Naive thymus-derived CD4-positive, alpha-beta T cell (primary cell): ENCODE data around the gene BMPR2. TPM values are rescaled to one million over a fixed set of nuclear protein-coding genes. Genes with fewer than 3 reads are reported as not detected.
"Not testable (repeated sequence)": the region's sequence is repeated elsewhere in the genome, so short reads cannot be mapped to it uniquely, and the experiment has no call there.

Experiments used
- ATAC-seq: fragments of 150-1000 bp; cut with Tn5 transposase; 2 replicates; pipeline ENCODE4 v1.10.0; 2021; ENCODE audit warnings: mild to moderate bottlenecking, moderate library complexity
- CTCF ChIA-PET: fragments of 350-600 bp; sonication (Branson Sonifier 250); formaldehyde crosslinking; loops from one replicate; lab custom pipeline; 2021; ENCODE audit warnings: antibody characterized with exemption; lab: Charles Lee
- POLR2A ChIA-PET: fragments of 350-600 bp; sonication (Branson Sonifier 250); formaldehyde crosslinking; loops from one replicate; lab custom pipeline; 2021; ENCODE audit warnings: antibody characterized with exemption, inconsistent platforms; lab: Charles Lee
- DNase-seq, 9 donors: peaks; one replicate each; pipeline versions ENCODE4 v3.0.0 to v3.0.0-alpha.2; 2020 to 2022; ENCODE audit warnings: mixed read lengths in 1 of 9
- H3K27ac ChIP-seq: one replicate; pipeline ENCODE4 v1.7.0; 2013; ENCODE audit warnings: mild to moderate bottlenecking, low read depth, low read length, moderate library complexity
- H3K27me3 ChIP-seq, 2 donors: one replicate each; pipeline ENCODE4 v1.7.0; 2013; ENCODE audit warnings: low read length in 2 of 2, mild to moderate bottlenecking in 2 of 2, moderate library complexity in 2 of 2; ENCODE audit not compliant: control insufficient read depth in 2 of 2, insufficient read depth in 2 of 2
- H3K36me3 ChIP-seq, 3 experiments: 1 replicate in 2 of 3; 2 replicates in 1 of 3; pipeline ENCODE4 v1.7.0; 2013; ENCODE audit warnings: low read length in 3 of 3, mild to moderate bottlenecking in 3 of 3, moderate library complexity in 1 of 3; ENCODE audit not compliant: insufficient read depth in 3 of 3, control insufficient read depth in 2 of 3
- H3K4me1 ChIP-seq, 2 donors: one replicate each; pipeline ENCODE4 v1.7.0; 2013; ENCODE audit warnings: low read length in 2 of 2, mild to moderate bottlenecking in 2 of 2, moderate library complexity in 1 of 2; ENCODE audit not compliant: control insufficient read depth in 2 of 2, insufficient read depth in 2 of 2
- H3K4me3 ChIP-seq: 2 replicates; pipeline ENCODE4 v1.7.0; 2013; ENCODE audit warnings: mild to moderate bottlenecking, low read length
- H3K9me3 ChIP-seq, 3 experiments: 1 replicate in 2 of 3; 2 replicates in 1 of 3; pipeline ENCODE4 v1.7.0; 2013; ENCODE audit warnings: low read length in 3 of 3; ENCODE audit not compliant: control insufficient read depth in 2 of 3
- H3K27ac Mint-ChIP-seq, 9 donors: one replicate each; pipeline ENCODE4 v1.8.0; 2020 to 2022; ENCODE audit warnings: mixed read lengths in 9 of 9, mild to moderate bottlenecking in 8 of 9, moderate library complexity in 5 of 9, inconsistent platforms in 2 of 9
- H3K27me3 Mint-ChIP-seq, 5 donors: one replicate each; pipeline ENCODE4 v1.8.0; 2021 to 2022; ENCODE audit warnings: mixed read lengths in 5 of 5, mild to moderate bottlenecking in 1 of 5
- H3K36me3 Mint-ChIP-seq, 5 donors: one replicate each; pipeline ENCODE4 v1.8.0; 2020 to 2022; ENCODE audit warnings: mixed read lengths in 5 of 5, mild to moderate bottlenecking in 3 of 5, inconsistent platforms in 1 of 5
- H3K4me1 Mint-ChIP-seq, 7 donors: one replicate each; pipeline ENCODE4 v1.8.0; 2020 to 2022; ENCODE audit warnings: mixed read lengths in 7 of 7, mild to moderate bottlenecking in 3 of 7, inconsistent platforms in 1 of 7
- H3K4me3 Mint-ChIP-seq, 10 donors: one replicate each; pipeline ENCODE4 v1.8.0; 2020 to 2022; ENCODE audit warnings: mild to moderate bottlenecking in 10 of 10, mixed read lengths in 10 of 10, moderate library complexity in 6 of 10, inconsistent platforms in 2 of 10
- H3K9me3 Mint-ChIP-seq, 11 donors: one replicate each; pipeline ENCODE4 v1.8.0; 2020 to 2022; ENCODE audit warnings: mixed read lengths in 11 of 11, mild to moderate bottlenecking in 4 of 11, inconsistent platforms in 1 of 11, moderate library complexity in 1 of 11
- intact Hi-C, 2 donors: fragments of 100-400 bp; cut with micrococcal nuclease; formaldehyde crosslinking; loops; one replicate each; pipeline ENCODE4 v1.15.1; 2023
- polyA plus RNA-seq, 2 donors: library from polyadenylated mRNA; unstranded; fragments of 300-500 nt; fragmentation: Illumina TruSeq; gene quantifications; one replicate each; pipeline ENCODE4 v1.2.3, GENCODE V29; 2021
- total RNA-seq, 6 experiments: library from RNA in 5 of 6; stranded (reverse) in 5 of 6; gene quantifications; 1 replicate in 5 of 6; 2 replicates in 1 of 6; pipeline ENCODE4 v1.2.3 and lab custom pipeline; 2021 to 2026

Gene BMPR2
- total and polyA plus RNA-seq, 7 experiments from 2014 or later, result 4.6 to 33.1 (median 13.3) TPM

DNA sequence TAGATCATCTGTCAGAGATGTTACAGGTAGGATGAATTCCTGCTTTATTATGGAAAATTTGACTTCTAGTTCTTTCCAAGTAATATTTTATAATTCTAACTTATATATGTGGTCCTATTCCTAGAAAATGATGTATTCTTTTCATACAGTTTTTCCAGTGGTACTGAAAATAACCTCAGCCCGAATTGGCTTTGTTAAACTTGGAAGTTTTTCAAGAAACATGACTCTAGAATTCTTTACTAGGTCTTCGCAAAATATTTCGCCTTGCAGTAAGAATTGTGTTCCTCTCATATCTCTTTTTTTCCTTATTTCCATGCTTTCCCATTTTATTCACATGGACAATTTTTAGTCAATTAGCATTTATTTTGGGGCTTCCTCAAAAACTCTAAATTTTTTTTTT is 60.5 kb downstream of the BMPR2 start:
- H3K36me3 ChIP-seq, result no peaks in the 10 kb centered on the region
- Mint-ChIP-seq H3K4me1 (peaks cover 0 to 7% (median 0%) of the 10 kb centered on the region in 7 donors), H3K4me3 (no peak overlapping the region), H3K9me3 (peaks cover 0 to 1% (median 0%) of the 10 kb centered on the region in 11 donors), H3K36me3 (peaks cover 0 to 6% (median 0%) of the 10 kb centered on the region in 5 donors), H3K27ac (no peak overlapping the region), H3K27me3 (no peaks in the 10 kb centered on the region)
- H3K4me3 ChIP-seq, result no peak overlapping the region
- no peaks in the 10 kb centered on the region for H3K4me1 ChIP-seq
- intact Hi-C loops, result no loop called here
- POLR2A ChIA-PET, result no interaction called here
- no peak overlapping the region for H3K27ac ChIP-seq
- ATAC-seq (no peak), DNase-seq (no peak)
- no peaks in the 10 kb centered on the region for H3K27me3 ChIP-seq
- no peaks in the 10 kb centered on the region for H3K9me3 ChIP-seq
- CTCF ChIA-PET, result no interaction called here

DNA sequence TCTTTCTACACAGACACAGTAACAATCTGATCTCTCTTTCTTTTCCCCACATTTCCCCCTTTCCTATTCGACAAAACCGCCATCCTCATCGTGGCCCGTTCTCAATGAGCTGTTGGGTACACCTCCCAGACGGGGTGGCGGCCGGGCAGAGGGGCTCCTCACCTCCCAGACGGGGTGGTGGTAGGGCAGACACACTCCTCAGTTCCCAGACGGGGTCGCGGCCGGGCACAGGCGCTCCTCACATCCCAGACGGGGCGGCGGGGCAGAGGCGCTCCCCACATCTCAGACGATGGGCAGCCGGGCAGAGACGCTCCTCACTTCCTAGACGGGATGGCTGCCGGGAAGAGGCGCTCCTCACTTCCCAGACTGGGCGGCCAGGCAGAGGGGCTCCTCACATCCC is 64.0 kb downstream of the BMPR2 start:
- H3K9me3 ChIP-seq, H3K4me3 Mint-ChIP-seq, DNase-seq, H3K27ac Mint-ChIP-seq, ATAC-seq, H3K4me3 ChIP-seq, H3K27ac ChIP-seq, H3K36me3 ChIP-seq, H3K9me3 Mint-ChIP-seq, intact Hi-C loops, H3K4me1 ChIP-seq, CTCF ChIA-PET, POLR2A ChIA-PET, H3K27me3 ChIP-seq, H3K27me3 Mint-ChIP-seq: not testable (repeated sequence)
- Mint-ChIP-seq H3K36me3 (peaks cover 0 to 22% (median 11%) of the 10 kb centered on the region in 5 donors), H3K4me1 (peaks cover 0 to 11% (median 6%) of the 10 kb centered on the region in 7 donors)

DNA sequence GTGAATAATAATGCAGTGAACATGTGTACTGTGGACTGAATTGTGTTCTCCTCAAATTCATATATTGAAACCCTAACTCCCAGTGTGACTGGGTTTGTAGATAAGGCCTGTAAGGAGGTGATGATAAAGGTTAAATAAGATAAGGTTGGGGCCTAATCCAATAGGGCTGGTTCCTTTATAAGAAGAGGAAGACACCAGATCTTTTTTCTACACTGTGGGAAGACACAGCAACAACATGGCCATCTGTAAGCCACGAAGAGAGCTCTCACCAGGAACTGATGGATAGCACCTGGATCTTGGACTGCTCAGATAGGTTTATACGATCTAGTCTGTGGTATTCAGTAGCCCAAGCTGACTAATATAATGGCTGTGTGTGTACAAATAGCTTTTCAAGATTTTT is 66.8 kb downstream of the BMPR2 start:
- ChIA-PET CTCF (interaction anchor here (1.1 kb wide), 1 partner anchor 23 kb away, joined by 6 read pairs; no protein-coding TSS in a partner anchor), POLR2A (interaction anchor here (0.6 kb wide), 1 partner anchor 41 kb away, joined by 3 read pairs; no protein-coding TSS in a partner anchor)
- H3K27ac ChIP-seq, result no peak overlapping the region
- no peaks in the 10 kb centered on the region for H3K4me1 ChIP-seq
- intact Hi-C loops, result no loop called here
- no peaks in the 10 kb centered on the region for H3K27me3 Mint-ChIP-seq
- H3K36me3 Mint-ChIP-seq, result peaks cover 0 to 19% (median 11%) of the 10 kb centered on the region in 5 donors
- no peak for ATAC-seq
- H3K36me3 ChIP-seq, result no peaks in the 10 kb centered on the region
- peaks cover 0 to 4% (median 0%) of the 10 kb centered on the region in 11 donors for H3K9me3 Mint-ChIP-seq
- H3K27ac Mint-ChIP-seq, result no peak overlapping the region
- no peak overlapping the region for H3K4me3 ChIP-seq
- H3K27me3 ChIP-seq, result no peaks in the 10 kb centered on the region
- peaks cover 0 to 11% (median 6%) of the 10 kb centered on the region in 7 donors for H3K4me1 Mint-ChIP-seq
- H3K4me3 Mint-ChIP-seq, result no peak overlapping the region
- H3K9me3 ChIP-seq, result no peaks in the 10 kb centered on the region
- DNase-seq, result no peak

DNA sequence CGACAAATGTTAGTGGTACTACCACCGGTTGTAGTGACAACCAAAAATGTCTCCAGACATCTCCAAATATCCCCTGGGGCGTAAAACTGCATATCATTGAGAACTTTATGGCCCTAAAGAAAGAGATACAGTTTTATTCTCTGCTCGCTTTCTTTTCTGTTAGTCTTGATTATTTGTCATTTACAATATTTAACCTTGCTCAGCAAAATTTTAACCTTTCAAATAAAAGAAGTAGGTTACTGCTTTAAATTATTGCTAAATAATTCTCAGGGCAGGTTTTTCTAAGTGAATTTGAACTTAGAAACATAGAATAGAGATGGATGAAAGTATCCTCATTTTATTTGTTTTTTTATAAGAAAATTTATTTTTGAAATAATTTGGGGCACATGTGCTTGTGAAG is 67.9 kb downstream of the BMPR2 start:
- ATAC-seq, result no peak
- no peaks in the 10 kb centered on the region for H3K36me3 ChIP-seq
- intact Hi-C loops, result no loop called here

DNA sequence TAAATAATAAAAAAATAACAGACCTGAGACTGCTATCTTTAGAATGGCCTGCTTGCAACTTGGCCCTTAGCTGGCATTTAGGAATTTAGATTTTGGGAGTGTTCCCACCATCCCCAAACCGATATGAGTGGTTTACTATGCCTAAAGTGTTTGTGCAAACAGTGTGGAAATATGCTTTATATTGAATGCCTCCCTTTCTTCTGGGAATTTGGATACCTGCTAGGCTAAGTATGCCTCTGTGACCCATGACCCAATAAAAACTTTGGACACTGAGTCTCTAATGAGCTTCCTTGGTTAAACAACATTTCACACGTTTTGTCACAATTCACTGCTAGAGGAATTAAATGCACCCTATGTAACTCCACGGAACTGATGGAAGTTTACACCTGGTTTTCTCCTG is 73.2 kb downstream of the BMPR2 start:
- no peak for DNase-seq

More for the DNA sequence above, 67.9 kb downstream of the BMPR2 start:
- H3K36me3 Mint-ChIP-seq, result peaks cover 0 to 22% (median 14%) of the 10 kb centered on the region in 5 donors
- Histone ChIP-seq H3K9me3 (no peaks in the 10 kb centered on the region), H3K4me3 (no peak overlapping the region), H3K27ac (no peak overlapping the region), H3K4me1 (no peaks in the 10 kb centered on the region), H3K27me3 (no peaks in the 10 kb centered on the region)
- H3K4me1 Mint-ChIP-seq, result peaks cover 0 to 12% (median 4%) of the 10 kb centered on the region in 7 donors
- no peak overlapping the region for H3K27ac Mint-ChIP-seq
- H3K4me3 Mint-ChIP-seq, result no peak overlapping the region
- H3K9me3 Mint-ChIP-seq, result peaks cover 0 to 4% (median 2%) of the 10 kb centered on the region in 11 donors
- ChIA-PET CTCF (no interaction called here), POLR2A (no interaction called here)
- no peak for DNase-seq
- H3K27me3 Mint-ChIP-seq, result no peaks in the 10 kb centered on the region

DNA sequence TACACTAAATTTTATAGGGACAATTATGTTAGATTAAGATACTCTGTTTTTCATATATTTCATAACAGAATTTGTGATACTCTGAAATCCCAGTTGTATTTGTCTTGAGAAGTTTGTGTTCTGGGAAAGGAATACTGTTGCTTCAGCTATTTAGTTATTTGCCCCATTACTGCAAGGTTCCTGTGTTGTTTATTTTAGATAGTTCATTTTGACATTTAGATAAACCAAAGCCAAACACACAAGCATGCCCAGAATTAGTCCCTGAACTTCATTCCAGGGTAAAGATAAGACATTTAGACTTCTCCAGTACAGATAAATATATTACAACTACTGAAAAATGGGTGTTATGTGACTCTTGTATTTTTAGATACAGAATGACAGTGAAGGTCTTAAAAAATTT is 74.7 kb downstream of the BMPR2 start:
- CTCF ChIA-PET, result no interaction called here

More for the DNA sequence above, 73.2 kb downstream of the BMPR2 start:
- Histone ChIP-seq H3K9me3 (no peaks in the 10 kb centered on the region), H3K36me3 (no peaks in the 10 kb centered on the region), H3K4me3 (no peak overlapping the region), H3K4me1 (no peaks in the 10 kb centered on the region), H3K27ac (no peak overlapping the region), H3K27me3 (no peaks in the 10 kb centered on the region)
- peaks cover 0 to 4% (median 0%) of the 10 kb centered on the region in 11 donors for H3K9me3 Mint-ChIP-seq
- no peaks in the 10 kb centered on the region for H3K27me3 Mint-ChIP-seq
- ChIA-PET POLR2A (no interaction called here), CTCF (no interaction called here)
- H3K4me1 Mint-ChIP-seq, result peaks cover 0 to 4% (median 0%) of the 10 kb centered on the region in 7 donors
- peaks cover 0 to 18% (median 7%) of the 10 kb centered on the region in 5 donors for H3K36me3 Mint-ChIP-seq
- H3K27ac Mint-ChIP-seq, result no peak overlapping the region
- no peak overlapping the region for H3K4me3 Mint-ChIP-seq
- intact Hi-C loops, result no loop called here
- ATAC-seq, result no peak

DNA sequence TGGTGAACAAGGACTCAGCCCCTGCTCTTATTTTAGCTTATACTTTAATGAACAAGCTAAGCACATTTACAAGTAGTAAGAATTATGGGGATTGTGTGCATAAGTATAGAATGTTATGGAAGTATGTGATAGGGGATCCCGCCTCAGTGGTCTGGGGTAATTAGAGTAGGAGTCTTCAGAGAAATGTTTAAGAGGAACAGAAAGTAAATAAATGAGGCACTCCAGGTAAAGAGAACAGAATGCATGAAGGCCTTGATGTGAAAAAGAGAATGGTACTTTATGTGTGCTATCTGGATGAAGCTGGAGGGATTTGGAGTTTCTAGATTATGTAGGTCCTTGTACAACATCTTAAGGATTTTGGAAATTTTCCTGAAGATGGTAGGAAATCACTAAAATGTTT is 76.6 kb downstream of the BMPR2 start:
- Mint-ChIP-seq H3K36me3 (peaks cover 0 to 27% (median 13%) of the 10 kb centered on the region in 5 donors), H3K27ac (no peak overlapping the region), H3K9me3 (peaks cover 0 to 4% (median 0%) of the 10 kb centered on the region in 11 donors), H3K4me1 (peaks cover 0 to 4% (median 0%) of the 10 kb centered on the region in 7 donors), H3K4me3 (no peak overlapping the region), H3K27me3 (no peaks in the 10 kb centered on the region)
- intact Hi-C loops, result no loop called here
- ChIA-PET CTCF (no interaction called here), POLR2A (interaction anchor here (0.8 kb wide), 1 partner anchor 24 kb away, joined by 3 read pairs; no protein-coding TSS in a partner anchor)
- no peaks in the 10 kb centered on the region for H3K27me3 ChIP-seq
- no peaks in the 10 kb centered on the region for H3K36me3 ChIP-seq
- no peak for ATAC-seq
- no peaks in the 10 kb centered on the region for H3K4me1 ChIP-seq
- DNase-seq, result no peak
- H3K9me3 ChIP-seq, result no peaks in the 10 kb centered on the region
- no peak overlapping the region for H3K4me3 ChIP-seq
- no peak overlapping the region for H3K27ac ChIP-seq

More for the DNA sequence above, 74.7 kb downstream of the BMPR2 start:
- Histone ChIP-seq H3K27me3 (no peaks in the 10 kb centered on the region), H3K9me3 (no peaks in the 10 kb centered on the region), H3K4me1 (no peaks in the 10 kb centered on the region), H3K27ac (no peak overlapping the region), H3K36me3 (no peaks in the 10 kb centered on the region), H3K4me3 (no peak overlapping the region)
- Mint-ChIP-seq H3K4me3 (no peak overlapping the region), H3K4me1 (peaks cover 0 to 4% (median 0%) of the 10 kb centered on the region in 7 donors), H3K27me3 (no peaks in the 10 kb centered on the region), H3K36me3 (peaks cover 0 to 21% (median 12%) of the 10 kb centered on the region in 5 donors), H3K27ac (no peak overlapping the region), H3K9me3 (peaks cover 0 to 4% (median 0%) of the 10 kb centered on the region in 11 donors)
- POLR2A ChIA-PET, result no interaction called here
- DNase-seq (no peak), ATAC-seq (no peak)
- intact Hi-C loops, result no loop called here
